Measurements from ENCODE around the gene RLBP1.
"Not testable (repeated sequence)": the region's sequence is repeated elsewhere in the genome, so short reads cannot be mapped to it uniquely, and the experiment has no call there.

RLBP1 gene

DNA sequence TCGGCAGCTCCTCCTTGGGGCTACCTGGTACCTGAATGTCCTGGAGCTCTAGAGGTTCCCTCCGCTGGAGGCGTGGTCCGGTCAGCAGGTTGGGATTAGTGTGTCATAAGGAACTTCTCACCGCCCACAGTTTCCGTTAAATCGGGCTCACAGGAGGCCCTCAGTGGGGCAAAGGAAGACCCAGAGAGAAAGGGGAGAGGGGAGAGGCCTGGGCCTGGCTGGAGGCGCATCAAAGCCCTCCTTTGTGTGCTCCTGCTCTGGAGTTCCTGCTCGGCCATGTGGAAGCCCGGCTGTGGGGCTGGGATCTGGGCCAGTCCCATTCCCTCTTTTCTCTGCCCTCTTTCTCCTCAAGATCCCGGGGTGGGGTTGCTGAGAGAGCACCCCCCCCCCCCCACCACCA is at the start of gene RLBP1:
Gene RLBP1 (minus strand): TSS at position 37 of the 400 bp plus-strand sequence. CDS start 2,604 bp downstream, outside the sequence.
- no peak for DNase-seq

- not testable (repeated sequence) for DNase-seq
Measured at GRCh38 chr15:89250142-89250541, 28.8 kb upstream of the RLBP1 start.

GRCh38 chr15:89248584-89248983 is 27.2 kb upstream of the RLBP1 start:
- DNase-seq: no peak

DNA sequence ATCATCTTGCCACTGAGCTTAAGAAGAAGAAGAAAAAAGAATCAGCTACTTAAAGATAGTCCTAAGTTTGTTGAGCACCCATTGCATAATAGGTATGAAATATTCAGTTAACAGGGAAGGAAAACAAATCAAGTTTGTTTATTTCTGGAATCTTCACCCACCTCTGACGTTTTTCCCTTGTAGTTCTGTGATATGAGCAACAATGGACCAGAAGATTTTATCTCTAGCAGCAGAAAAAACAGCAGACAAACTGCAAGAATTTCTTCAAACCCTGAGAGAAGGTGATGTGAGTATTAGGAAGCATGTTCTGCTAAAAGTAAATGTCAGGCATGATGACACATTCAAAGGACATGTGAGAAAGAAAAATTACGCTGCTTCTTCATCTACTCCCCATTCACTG is 26.1 kb upstream of the RLBP1 start:
- no peak for DNase-seq

- no peak for DNase-seq
Measured at GRCh38 chr15:89244574-89244903, 23.2 kb upstream of the RLBP1 start.

DNA sequence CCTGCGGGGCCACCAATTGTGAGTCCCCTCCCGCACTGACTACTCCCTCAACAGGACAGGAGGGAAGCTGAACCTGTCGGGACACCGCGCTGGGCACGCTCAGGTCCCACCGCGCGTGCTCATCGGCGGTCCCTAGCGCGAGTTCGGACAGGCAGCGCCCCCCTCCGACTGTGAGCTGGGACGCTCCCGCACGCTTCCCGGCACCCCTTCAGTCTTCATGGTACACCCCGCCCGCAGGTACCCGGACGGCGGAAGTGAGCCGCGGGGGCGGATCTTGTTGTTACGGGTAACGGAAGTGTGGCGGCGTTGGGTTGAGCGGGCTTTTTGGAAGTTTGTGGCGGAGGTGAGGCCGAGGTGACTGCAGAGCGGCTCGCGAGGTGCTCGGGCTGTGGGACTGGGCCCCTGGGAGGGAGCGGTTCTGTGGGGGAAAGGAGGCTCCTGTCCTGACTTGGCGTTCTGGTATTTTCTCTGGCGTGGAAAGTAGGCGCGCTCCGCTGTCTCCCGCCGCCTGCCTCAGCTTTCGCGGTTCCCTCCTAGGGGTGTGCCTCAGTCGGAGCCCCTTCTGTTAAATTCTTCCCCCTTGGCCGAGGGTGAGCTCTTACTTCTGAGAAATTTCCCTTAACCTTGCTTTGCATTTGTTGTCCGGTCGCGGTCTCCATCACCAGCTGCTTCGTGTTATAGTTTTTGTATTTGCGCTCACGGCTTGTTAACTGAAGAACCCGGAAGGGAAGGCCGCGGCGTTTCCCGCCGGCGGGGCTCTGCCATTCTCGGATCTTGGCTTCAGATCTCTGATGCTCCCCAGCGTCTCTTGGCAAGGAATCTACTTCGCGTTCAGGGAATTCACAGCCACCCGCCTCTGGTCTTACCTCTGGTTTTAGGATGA is 22.6 kb upstream of the RLBP1 start, which contains the start of gene FANCI:
Gene FANCI (plus strand): TSS at position 289 of the 883 bp plus-strand sequence. CDS start 3,669 bp downstream, outside the sequence.
- DNase-seq: peak; percentile 98

- no peak for DNase-seq
Measured at GRCh38 chr15:89243046-89243690, 21.8 kb upstream of the RLBP1 start.

DNA sequence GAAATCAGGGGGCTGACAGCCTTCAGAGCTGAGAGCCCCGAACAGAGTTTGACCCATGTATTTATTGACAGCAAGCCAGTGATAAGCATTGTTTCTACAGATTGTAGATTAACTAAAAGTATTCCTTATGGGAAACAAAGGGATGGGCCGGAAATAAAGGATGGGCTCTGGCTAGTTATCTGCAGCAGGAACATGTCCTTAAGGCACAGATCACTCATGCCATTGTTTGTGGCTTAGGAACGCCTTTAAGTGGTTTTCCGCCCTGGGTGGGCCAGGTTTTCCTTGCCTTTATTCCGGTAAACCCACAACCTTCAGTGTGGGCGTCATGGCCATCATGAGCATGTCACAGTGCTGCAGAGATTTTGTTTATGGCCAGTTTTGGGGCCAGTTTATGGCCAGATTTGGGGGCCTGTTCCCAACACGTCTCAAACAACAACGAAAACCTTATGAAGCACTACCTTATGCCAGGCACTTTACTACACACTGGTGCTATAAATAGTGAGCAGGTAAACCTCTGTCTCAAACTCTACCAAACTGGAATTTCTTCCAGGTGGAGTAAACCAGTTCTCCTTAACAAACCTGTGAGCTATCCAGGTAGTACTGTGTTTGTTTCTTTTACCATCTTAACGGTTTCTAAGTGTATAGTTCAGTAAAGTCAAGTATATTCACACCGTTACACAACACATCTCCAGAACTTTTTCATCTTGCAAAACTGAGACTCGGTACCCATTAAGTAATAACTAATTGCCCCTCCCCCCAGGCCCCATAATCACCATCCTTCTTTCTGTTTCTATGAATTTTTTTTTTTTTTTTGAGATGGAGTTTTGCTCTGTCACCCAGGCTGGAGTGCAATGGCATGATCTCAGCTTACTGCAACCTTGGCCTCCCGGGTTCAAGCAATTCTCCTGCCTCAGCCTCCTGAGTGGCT is 18.8 kb upstream of the RLBP1 start:
- DNase-seq: not testable (repeated sequence)

- no peak for DNase-seq
Measured at GRCh38 chr15:89231832-89232231, 10.5 kb upstream of the RLBP1 start.

- DNase-seq: no peak
Measured at GRCh38 chr15:89230277-89230676, 8.9 kb upstream of the RLBP1 start.

- DNase-seq: no peak
Measured at GRCh38 chr15:89227425-89227824, 6.0 kb upstream of the RLBP1 start.

DNA sequence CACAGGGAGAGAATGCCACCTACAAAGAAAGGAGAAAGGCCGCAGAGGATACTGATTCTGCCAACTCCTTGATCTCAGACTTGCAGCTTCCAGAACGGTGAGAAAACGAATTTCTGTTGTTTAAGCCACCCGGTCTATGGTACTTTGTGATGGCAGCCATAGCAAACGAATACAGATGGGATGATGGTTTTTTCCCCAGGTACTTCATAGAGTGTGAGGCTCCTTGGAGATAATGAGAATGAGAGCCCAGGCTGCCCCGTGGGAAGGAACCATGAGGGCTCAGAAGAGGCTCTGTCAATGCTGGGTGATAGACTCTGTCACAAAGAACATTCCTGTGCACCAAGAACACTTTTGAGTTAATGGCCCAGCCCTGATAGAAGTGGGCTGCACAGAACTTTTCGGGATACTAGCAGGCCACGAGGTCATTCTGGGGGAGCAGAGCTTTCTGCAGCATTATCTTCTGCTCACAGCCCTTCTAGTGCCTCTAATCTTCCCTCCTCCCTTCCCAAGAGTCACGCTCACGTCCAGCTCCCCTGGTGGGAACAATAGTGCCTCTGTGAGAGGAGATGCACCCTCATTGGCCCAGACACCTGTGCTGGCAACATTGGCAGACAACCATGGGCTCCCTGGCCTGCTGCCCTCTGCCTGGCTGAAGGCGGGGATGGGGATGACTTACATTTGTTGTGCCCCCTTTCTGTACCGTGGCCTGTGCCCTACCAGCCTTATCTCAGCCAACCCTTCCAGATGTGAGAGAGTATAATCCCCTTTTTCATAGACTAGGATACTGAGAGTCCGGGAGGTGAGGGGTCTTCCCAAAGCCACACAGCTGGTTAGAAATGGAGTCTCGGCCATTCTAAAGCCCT is 5.2 kb upstream of the RLBP1 start:
- DNase-seq: no peak

GRCh38 chr15:89225588-89225987 is 4.2 kb upstream of the RLBP1 start:
- DNase-seq: no peak

- no peak for DNase-seq
Measured at GRCh38 chr15:89218531-89218930, 2.8 kb downstream of the RLBP1 start.

- no peak for DNase-seq
Measured at GRCh38 chr15:89217686-89218376, 3.5 kb downstream of the RLBP1 start.

DNA sequence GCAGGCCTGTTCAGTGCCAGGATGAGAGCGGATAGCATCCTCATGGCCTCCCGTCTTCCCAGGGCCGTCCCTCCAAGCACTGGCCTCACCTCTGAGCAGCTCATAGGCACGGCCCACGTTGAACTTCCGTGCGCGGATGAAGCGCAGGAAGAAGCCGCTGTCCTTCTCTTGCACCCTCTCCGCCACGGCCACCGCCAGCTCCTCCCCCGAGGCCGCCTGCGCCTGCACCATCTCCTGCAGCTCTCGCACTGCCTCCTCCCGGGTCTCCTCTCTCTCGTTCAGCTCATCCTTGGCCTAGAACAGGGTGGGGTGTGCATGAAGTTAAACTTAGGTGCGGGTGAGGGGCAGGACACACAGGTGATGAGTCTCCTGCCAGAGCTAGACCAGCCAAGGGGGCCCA is 4.3 kb downstream of the RLBP1 start:
- DNase-seq: no peak

GRCh38 chr15:89215627-89216026 is 5.8 kb downstream of the RLBP1 start:
- DNase-seq: no peak

DNA sequence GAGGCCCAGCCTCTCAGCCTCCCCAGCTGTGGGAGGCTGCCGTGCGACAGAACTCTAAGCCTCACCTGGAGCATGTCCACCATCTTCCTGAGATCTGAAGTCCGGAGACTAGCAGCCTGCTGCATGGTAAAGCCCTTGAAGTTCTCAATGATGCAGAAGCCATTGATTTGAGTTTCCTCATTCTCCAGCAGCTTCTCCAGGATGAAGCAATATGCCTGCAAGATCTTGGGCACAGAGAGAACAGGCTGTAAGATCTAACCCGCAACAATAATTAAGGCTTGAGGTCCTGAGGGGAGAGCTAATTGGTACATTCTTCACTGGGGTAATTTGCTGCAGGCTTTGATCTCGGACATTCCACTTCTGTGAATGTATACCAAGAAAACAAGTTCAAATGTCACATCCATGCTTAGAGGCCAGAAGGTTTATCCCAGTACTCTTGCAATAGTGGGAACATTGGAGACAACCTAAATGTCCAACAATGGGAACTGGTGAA is 9.7 kb downstream of the RLBP1 start:
- no peak for DNase-seq

DNA sequence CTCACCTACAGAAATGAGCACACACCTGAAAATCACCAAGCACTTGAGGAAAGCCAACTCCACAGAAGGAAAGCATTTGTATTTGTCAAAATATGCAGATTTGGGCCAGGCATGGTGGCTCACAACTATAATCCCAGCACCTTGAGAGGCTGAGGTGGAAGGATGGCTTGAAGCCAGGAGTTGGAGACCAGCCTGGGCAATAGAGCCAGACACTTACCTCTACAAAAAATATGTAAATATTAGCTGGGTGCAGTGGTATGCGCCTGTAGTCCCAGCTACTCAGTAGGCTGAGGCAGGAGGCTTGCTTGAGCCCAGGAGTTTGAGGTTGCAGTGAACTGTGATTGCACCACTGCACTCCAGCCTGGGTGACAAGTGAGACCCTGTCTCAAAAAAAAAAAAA is 12.3 kb downstream of the RLBP1 start:
- no peak for DNase-seq

DNA sequence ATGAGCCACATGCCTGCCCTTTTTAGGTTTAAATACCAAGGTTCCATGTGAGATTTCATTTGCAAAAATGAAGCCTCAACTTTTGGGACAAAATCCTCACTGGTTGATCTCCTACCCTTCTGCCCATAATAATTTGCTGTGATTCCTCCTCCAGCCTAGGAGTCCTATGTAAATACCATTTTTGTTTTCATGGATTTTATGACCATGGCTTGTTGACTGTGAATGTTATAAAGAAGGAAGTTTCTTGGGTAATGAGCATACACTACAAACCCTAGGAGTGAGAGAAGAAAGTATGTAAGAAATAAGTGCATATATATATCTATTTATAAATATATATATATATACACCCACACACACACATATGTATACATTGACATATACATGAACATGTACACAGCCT is 13.1 kb downstream of the RLBP1 start:
- DNase-seq: no peak

- peak; percentile 85 for DNase-seq
Measured at GRCh38 chr15:89206908-89207331, 14.5 kb downstream of the RLBP1 start.
